ENCODE data around the gene VTA1. TPM values are rescaled to one million over a fixed set of nuclear protein-coding genes. Genes with fewer than 3 reads are reported as not detected.
"Not testable (repeated sequence)": the region's sequence is repeated elsewhere in the genome, so short reads cannot be mapped to it uniquely, and the experiment has no call there.

The VTA1 gene
- total RNA-seq, 6 experiments from 2014 or later: 17.3 to 43.0 (median 23.4) TPM

DNA sequence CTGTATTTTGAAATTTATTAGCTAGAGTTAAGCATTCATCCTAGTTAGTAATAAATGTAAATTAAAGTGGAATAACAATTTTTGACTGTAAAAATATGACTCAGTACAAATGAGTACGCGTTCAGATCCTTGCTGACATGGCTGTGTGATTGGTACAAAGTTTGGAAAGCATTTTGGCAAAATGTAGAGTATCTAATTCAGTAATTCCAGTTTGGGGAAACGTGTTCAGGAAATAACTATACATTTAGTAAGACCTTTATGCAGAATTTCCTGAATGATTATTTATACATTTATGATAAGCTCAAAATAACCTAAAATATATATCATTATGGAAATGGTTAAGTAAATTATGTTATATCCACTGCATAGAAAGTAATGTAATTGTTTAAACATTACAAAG is 8.0 kb downstream of the VTA1 start:
- no peak overlapping the region for H3K27ac ChIP-seq

DNA sequence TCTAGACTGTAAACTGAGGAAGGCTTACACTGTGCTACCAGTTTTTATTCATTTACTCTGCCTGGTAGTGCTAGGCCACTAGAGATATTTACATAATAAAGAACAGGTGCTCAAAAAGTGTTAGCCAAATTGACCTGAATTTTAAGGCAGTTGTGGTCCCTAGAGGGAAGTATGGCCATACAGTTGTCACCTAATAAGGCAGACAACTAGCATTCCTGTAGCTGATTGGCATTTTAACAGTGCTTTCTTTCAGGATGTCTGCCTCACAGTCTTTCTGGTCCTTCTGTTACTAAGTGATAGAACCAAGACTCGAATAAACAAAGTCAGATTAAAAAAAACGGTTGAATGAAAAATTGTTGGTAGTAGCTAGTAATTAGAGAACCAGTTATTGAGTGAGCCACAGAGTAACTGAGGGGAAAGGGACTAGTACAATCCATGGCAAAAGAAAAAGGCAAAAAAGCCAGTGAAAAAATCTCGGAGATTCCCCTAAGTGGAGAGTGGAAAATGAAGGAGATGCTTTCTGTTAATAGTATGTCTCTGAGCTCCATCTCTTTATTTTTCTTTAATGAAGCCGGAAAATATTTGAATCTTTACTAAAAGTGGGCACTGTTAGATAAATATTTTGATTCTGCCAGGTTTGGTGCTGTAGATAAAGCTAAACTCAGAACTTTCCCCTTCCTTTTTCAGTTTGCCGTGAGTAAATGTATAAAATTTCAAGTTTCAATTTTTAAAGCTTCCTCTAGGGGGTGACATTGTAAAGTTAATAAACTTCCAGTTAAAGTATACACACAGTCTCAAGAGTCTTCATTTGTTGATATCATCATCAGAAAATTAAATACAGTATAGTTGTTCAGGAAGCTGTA is 9.1 kb downstream of the VTA1 start:
- Histone ChIP-seq H3K27me3 (no peaks in the 10 kb centered on the region), H3K4me1 (no peaks in the 10 kb centered on the region), H3K9me3 (no peaks in the 10 kb centered on the region), H3K27ac (no peak overlapping the region), H3K4me3 (no peak overlapping the region), H3K36me3 (no peaks in the 10 kb centered on the region)
- no peak for DNase-seq
- TF ChIP-seq, protein P1, sequence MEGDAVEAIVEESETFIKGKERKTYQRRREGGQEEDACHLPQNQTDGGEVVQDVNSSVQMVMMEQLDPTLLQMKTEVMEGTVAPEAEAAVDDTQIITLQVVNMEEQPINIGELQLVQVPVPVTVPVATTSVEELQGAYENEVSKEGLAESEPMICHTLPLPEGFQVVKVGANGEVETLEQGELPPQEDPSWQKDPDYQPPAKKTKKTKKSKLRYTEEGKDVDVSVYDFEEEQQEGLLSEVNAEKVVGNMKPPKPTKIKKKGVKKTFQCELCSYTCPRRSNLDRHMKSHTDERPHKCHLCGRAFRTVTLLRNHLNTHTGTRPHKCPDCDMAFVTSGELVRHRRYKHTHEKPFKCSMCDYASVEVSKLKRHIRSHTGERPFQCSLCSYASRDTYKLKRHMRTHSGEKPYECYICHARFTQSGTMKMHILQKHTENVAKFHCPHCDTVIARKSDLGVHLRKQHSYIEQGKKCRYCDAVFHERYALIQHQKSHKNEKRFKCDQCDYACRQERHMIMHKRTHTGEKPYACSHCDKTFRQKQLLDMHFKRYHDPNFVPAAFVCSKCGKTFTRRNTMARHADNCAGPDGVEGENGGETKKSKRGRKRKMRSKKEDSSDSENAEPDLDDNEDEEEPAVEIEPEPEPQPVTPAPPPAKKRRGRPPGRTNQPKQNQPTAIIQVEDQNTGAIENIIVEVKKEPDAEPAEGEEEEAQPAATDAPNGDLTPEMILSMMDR (IDR thresholded peaks at IDR 0.05): peak; percentile 43 to 60 (median 49)
- TF ChIP-seq POLR2A (IDR thresholded peaks at IDR 0.05): no peak
- 16% methylated on average over 5 of the region's 5 CpGs for WGBS (ENCODE audit: insufficient coverage, low coverage, low lambda C conversion rate, missing lambda C conversion rate)
- ATAC-seq: peak; percentile 60 to 87 (median 70)
- intact Hi-C loops (cut with DNase I): no loop called here

More for the DNA sequence above, 8.0 kb downstream of the VTA1 start:
- no peak overlapping the region for H3K4me3 ChIP-seq
- intact Hi-C loops (cut with DNase I): no loop called here
- no peaks in the 10 kb centered on the region for H3K27me3 ChIP-seq
- H3K4me1 ChIP-seq: no peaks in the 10 kb centered on the region
- TF ChIP-seq, protein P1 (IDR thresholded peaks at IDR 0.05): no peak
- no peak for TF ChIP-seq POLR2A (IDR thresholded peaks at IDR 0.05)
- ATAC-seq: no peak
- 78% methylated on average over 3 of the region's 3 CpGs for WGBS (ENCODE audit: insufficient coverage, low coverage, low lambda C conversion rate, missing lambda C conversion rate)
- DNase-seq: no peak
- H3K36me3 ChIP-seq: no peaks in the 10 kb centered on the region
- no peaks in the 10 kb centered on the region for H3K9me3 ChIP-seq

DNA sequence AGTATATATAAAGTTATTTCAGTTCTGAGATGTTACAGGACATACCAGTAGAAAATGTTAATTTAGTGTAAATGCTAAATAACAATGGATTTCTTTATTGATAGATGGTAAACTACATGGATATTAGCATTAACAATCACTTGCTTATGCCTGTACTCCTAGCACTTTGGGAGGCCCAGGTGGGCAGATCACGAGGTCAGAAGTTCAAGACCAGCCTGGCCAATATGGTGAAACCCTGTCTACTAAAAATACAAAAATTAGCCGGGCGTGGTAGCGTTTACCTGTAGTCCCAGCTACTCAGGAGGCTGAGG is 9.7 kb downstream of the VTA1 start:
- WGBS (ENCODE audit: insufficient coverage, low coverage, low lambda C conversion rate, missing lambda C conversion rate): 17% methylated on average over 1 of the region's 4 CpGs
- DNase-seq; H3K36me3 ChIP-seq; intact Hi-C loops (cut with DNase I); H3K4me1 ChIP-seq; H3K4me3 ChIP-seq; H3K27me3 ChIP-seq; H3K9me3 ChIP-seq; H3K27ac ChIP-seq; ATAC-seq: not testable (repeated sequence)

DNA sequence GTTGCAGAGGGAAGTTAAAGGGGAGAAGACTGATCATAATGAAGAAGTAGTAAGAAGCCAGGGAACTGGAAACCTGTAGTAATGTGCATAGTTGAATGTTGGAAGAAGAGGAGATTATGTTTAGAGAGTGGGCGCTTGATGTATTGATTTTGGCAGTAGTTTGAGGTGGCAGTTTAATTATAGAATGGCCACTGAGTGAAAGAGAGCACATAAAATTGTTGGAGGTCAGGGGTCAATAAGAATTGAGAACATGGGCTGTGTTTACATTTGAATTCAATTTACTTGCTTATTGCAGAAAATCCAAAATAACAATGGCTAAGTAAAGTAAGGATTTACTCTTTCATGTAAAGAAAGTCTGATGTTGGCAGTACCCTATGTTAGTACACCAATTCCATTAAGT is 15.7 kb downstream of the VTA1 start:
- H3K4me1 ChIP-seq: peaks cover 0 to 16% (median 5%) of the 10 kb centered on the region in 4 donors
- WGBS (ENCODE audit: insufficient coverage, low coverage, low lambda C conversion rate, missing lambda C conversion rate): 24% methylated on average over 1 of the region's 1 CpG
- ATAC-seq: peak in 2 of 4 donors; percentile 49 to 69
- no peak overlapping the region for H3K4me3 ChIP-seq
- no peaks in the 10 kb centered on the region for H3K9me3 ChIP-seq
- H3K27ac ChIP-seq: no peak overlapping the region
- H3K27me3 ChIP-seq: no peaks in the 10 kb centered on the region
- peaks cover 0 to 2% (median 0%) of the 10 kb centered on the region in 4 donors for H3K36me3 ChIP-seq
- intact Hi-C loops (cut with DNase I): loop anchor here in 1 of 2 donors (10.0 kb wide), 1 partner anchor 52 kb away; no protein-coding TSS in a partner anchor
- no peak for TF ChIP-seq POLR2A (IDR thresholded peaks at IDR 0.05)
- TF ChIP-seq, protein P1 (IDR thresholded peaks at IDR 0.05): no peak
- DNase-seq: no peak

DNA sequence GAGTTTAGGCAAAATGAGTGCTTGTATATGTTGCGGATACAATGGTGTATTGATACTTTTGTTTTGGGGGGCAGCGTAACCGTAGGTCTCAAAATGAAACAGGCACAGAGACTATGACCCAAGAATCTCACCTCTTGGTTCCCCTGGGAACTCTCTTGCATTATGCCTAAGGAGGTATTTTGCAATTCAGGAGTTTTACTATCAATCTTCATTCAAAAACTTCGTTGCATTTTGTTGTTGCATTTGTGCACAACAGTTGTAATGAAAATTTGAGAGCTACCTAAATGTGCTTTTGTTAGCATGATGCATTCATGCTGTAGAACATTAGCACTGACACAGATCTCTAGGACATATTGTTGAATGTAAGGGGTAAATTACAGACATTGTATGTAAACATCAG is 18.2 kb downstream of the VTA1 start:
- intact Hi-C loops (cut with DNase I): loop anchor here in 1 of 2 donors (10.0 kb wide), 1 partner anchor 50 kb away; no protein-coding TSS in a partner anchor
- ATAC-seq: no peak
- H3K4me1 ChIP-seq: peaks cover 0 to 16% (median 5%) of the 10 kb centered on the region in 4 donors
- H3K36me3 ChIP-seq: peaks cover 0 to 6% (median 3%) of the 10 kb centered on the region in 4 donors
- H3K4me3 ChIP-seq: no peak overlapping the region
- 96% methylated on average over 4 of the region's 4 CpGs for WGBS (ENCODE audit: insufficient coverage, low coverage, low lambda C conversion rate, missing lambda C conversion rate)
- TF ChIP-seq, protein P1 (IDR thresholded peaks at IDR 0.05): no peak
- TF ChIP-seq POLR2A (IDR thresholded peaks at IDR 0.05): no peak
- no peak overlapping the region for H3K27ac ChIP-seq
- H3K9me3 ChIP-seq: no peaks in the 10 kb centered on the region
- DNase-seq: no peak
- no peaks in the 10 kb centered on the region for H3K27me3 ChIP-seq
